HCT116 (cell line): ENCODE results near the gene MRPL24. TPM values are rescaled to one million over a fixed set of nuclear protein-coding genes. Genes with fewer than 3 reads are reported as not detected.
A peak's percentile ranks its signal among the peaks of the same experiment; 100 is the strongest.

Experiments
- ATAC-seq: fragments of 200-7000 bp; cut with Tn5 transposase; 2 replicates; pipeline ENCODE4 v1.9.1; 2020; ENCODE audit warnings: mild to moderate bottlenecking, moderate library complexity
- BruUV-seq: library from RNA; stranded (reverse); fragments of 400-500 nt; replicated peaks from 2 replicates; lab custom pipeline; 2021; lab: Mats Ljungman, UMichigan
- CTCF ChIA-PET: fragments of 300-600 bp; sonication (Branson Sonifier 250); formaldehyde crosslinking; loops from one replicate; lab custom pipeline; 2021; ENCODE audit warnings: antibody characterized with exemption; lab: Charles Lee
- POLR2A ChIA-PET: fragments of 300-600, 350-600 bp; sonication (Branson Sonifier 250); formaldehyde crosslinking; loops from one replicate; lab custom pipeline; 2021; ENCODE audit warnings: antibody characterized with exemption; lab: Charles Lee
- RAD21 ChIA-PET, 2 experiments: fragments of 300-600 bp; sonication (Branson Sonifier 250); formaldehyde crosslinking; loops; one replicate each; lab custom pipeline; 2023; ENCODE audit warnings: low total read pairs in 2 of 2; ENCODE audit not compliant: uncharacterized antibody in 2 of 2, unreplicated experiment in 2 of 2, low non-redundant PET in 1 of 2; lab: Charles Lee
- DNase-seq: peaks from one replicate; pipeline ENCODE4 v3.0.0-alpha.2; 2010; ENCODE audit warnings: low read depth, low spot score
- H2AFZ ChIP-seq: fragments of 200-600 bp; shearing (Covaris generic), sonication (generic); 2 replicates; pipeline ENCODE4 v1.6.1; 2017; ENCODE audit warnings: low read depth, mixed run types, mixed read lengths, antibody characterized with exemption, low read length; ENCODE audit not compliant: poor library complexity, severe bottlenecking
- H3K27ac ChIP-seq: 2 replicates; pipeline ENCODE4 v1.5.1; 2012; ENCODE audit warnings: low read depth, low read length
- H3K27me3 ChIP-seq: fragments of 200-600 bp; sonication (generic); 2 replicates; pipeline ENCODE4 v1.6.1; 2016; ENCODE audit warnings: mixed run types, low read length, mixed read lengths; ENCODE audit not compliant: insufficient read depth
- H3K36me3 ChIP-seq, 2 experiments: fragments of 200-500 bp in 1 of 2; fragments of 200-600 bp in 1 of 2; sonication (Bioruptor generic) in 1 of 2; sonication (generic) in 1 of 2; 2 replicates each; pipeline versions ENCODE4 v1.5.1 to v1.6.1; 2014 to 2016; ENCODE audit warnings: low read length in 2 of 2, inconsistent platforms in 1 of 2, mixed read lengths in 1 of 2, mixed run types in 1 of 2; ENCODE audit not compliant: insufficient read depth in 2 of 2, control insufficient read depth in 1 of 2
- H3K4me1 ChIP-seq, 2 experiments: fragments of 200-600 bp in 1 of 2; sonication (generic) in 1 of 2; 2 replicates each; pipeline versions ENCODE4 v1.5.1 to v1.6.1; 2012 to 2017; ENCODE audit warnings: low read length in 2 of 2, inconsistent platforms in 1 of 2, mild to moderate bottlenecking in 1 of 2, mixed read lengths in 1 of 2, mixed run types in 1 of 2, moderate library complexity in 1 of 2; ENCODE audit not compliant: insufficient read depth in 2 of 2, control insufficient read depth in 1 of 2
- H3K4me2 ChIP-seq: fragments of 200-600 bp; sonication (generic); 2 replicates; pipeline ENCODE4 v1.6.1; 2017; ENCODE audit warnings: mixed run types, low read length, mixed read lengths
- H3K4me3 ChIP-seq, 2 experiments: fragments of 200-600 bp in 1 of 2; sonication (generic) in 1 of 2; replicated peaks in 1 of 2; 2 replicates each; pipeline ENCODE4 v1.5.1; 2011 to 2016; ENCODE audit warnings: low read length in 2 of 2, control low read depth in 1 of 2, low read depth in 1 of 2, mild to moderate bottlenecking in 1 of 2, mixed read lengths in 1 of 2, mixed run types in 1 of 2
- H3K79me2 ChIP-seq: fragments of 200-600 bp; sonication (generic); 2 replicates; pipeline ENCODE4 v1.6.1; 2017; ENCODE audit warnings: mild to moderate bottlenecking, mixed run types, low read length, moderate library complexity, mixed read lengths; ENCODE audit not compliant: insufficient read depth
- H3K9ac ChIP-seq: fragments of 200-600 bp; sonication (generic); 2 replicates; pipeline ENCODE4 v1.6.1; 2016; ENCODE audit warnings: low read length, mixed read lengths
- H3K9me2 ChIP-seq: fragments of 200-600 bp; sonication (generic), shearing (Covaris generic); 2 replicates; pipeline ENCODE4 v1.6.1; 2017; ENCODE audit warnings: mixed run types, mild to moderate bottlenecking, moderate library complexity; ENCODE audit not compliant: insufficient read depth
- H3K9me3 ChIP-seq, 2 experiments: fragments of 200-500 bp in 1 of 2; fragments of 200-600 bp in 1 of 2; sonication (Bioruptor generic) in 1 of 2; sonication (generic) in 1 of 2; 2 replicates each; pipeline ENCODE4 v1.6.1; 2014 to 2017; ENCODE audit warnings: low read length in 2 of 2, mixed read lengths in 2 of 2, inconsistent platforms in 1 of 2, low read depth in 1 of 2, mild to moderate bottlenecking in 1 of 2, mixed run types in 1 of 2, moderate library complexity in 1 of 2; ENCODE audit not compliant: control insufficient read depth in 1 of 2, insufficient read depth in 1 of 2
- H4K20me1 ChIP-seq: fragments of 200-600 bp; sonication (generic), shearing (Covaris generic); 2 replicates; pipeline ENCODE4 v1.6.1; 2017; ENCODE audit warnings: mixed run types, mild to moderate bottlenecking, moderate library complexity; ENCODE audit not compliant: insufficient read depth
- ATF3 ChIP-seq: IDR thresholded peaks from 2 replicates; pipeline ENCODE4 v1.6.1; 2012
- CBX3 ChIP-seq: IDR thresholded peaks from 2 replicates; pipeline ENCODE4 v1.6.1; 2012; ENCODE audit warnings: low read depth
- CEBPB ChIP-seq: IDR thresholded peaks from 2 replicates; pipeline ENCODE4 v1.6.1; 2012; ENCODE audit warnings: low read depth
- CTCF ChIP-seq, 3 experiments: fragments of 200-600 bp in 1 of 3; sonication (generic) in 1 of 3; IDR thresholded peaks in 2 of 3; conservative IDR thresholded peaks in 1 of 3; 2 replicates each; pipeline ENCODE4 v1.5.1; 2012 to 2017; ENCODE audit warnings: low read depth in 2 of 3, low read length in 2 of 3, antibody characterized with exemption in 1 of 3, borderline replicate concordance in 1 of 3, control low read depth in 1 of 3, mild to moderate bottlenecking in 1 of 3, mixed read lengths in 1 of 3, mixed run types in 1 of 3, moderate library complexity in 1 of 3; ENCODE audit not compliant: insufficient read depth in 1 of 3
- EGR1 ChIP-seq: IDR thresholded peaks from 2 replicates; pipeline ENCODE4 v1.6.1; 2012; ENCODE audit warnings: low read depth
- ELF1 ChIP-seq: IDR thresholded peaks from 2 replicates; pipeline ENCODE4 v1.6.1; 2012; ENCODE audit warnings: low read depth, borderline replicate concordance
- FOSL1 ChIP-seq: IDR thresholded peaks from 2 replicates; pipeline ENCODE4 v1.6.1; 2012; ENCODE audit warnings: low read depth
- MAX ChIP-seq: IDR thresholded peaks from 2 replicates; pipeline ENCODE4 v1.6.1; 2012
- POLR2A ChIP-seq: IDR thresholded peaks from 2 replicates; pipeline ENCODE4 v1.7.0; 2011; ENCODE audit warnings: borderline replicate concordance; ENCODE audit not compliant: insufficient read depth, insufficient read length; ENCODE audit errors: extremely low read depth
- POLR2AphosphoS5 ChIP-seq: IDR thresholded peaks from 2 replicates; pipeline ENCODE4 v1.6.1; 2011; ENCODE audit warnings: mild to moderate bottlenecking, low read depth, low read length, moderate library complexity
- RAD21 ChIP-seq: IDR thresholded peaks from 2 replicates; pipeline ENCODE4 v1.6.1; 2012; ENCODE audit warnings: low read depth, mild to moderate bottlenecking
- REST ChIP-seq: IDR thresholded peaks from 2 replicates; pipeline ENCODE4 v1.6.1; 2012; ENCODE audit warnings: low read depth
- SIN3A ChIP-seq: IDR thresholded peaks from 2 replicates; pipeline ENCODE4 v1.6.1; 2012; ENCODE audit warnings: low read depth
- SP1 ChIP-seq: IDR thresholded peaks from 2 replicates; pipeline ENCODE4 v1.6.1; 2012; ENCODE audit warnings: low read depth
- TCF7L2 ChIP-seq: IDR thresholded peaks from 2 replicates; pipeline ENCODE4 v1.7.0; 2011; ENCODE audit warnings: borderline replicate concordance, inconsistent platforms; ENCODE audit not compliant: insufficient read depth, insufficient read length; ENCODE audit errors: extremely low read depth
- YY1 ChIP-seq: IDR thresholded peaks from 2 replicates; pipeline ENCODE4 v1.6.1; 2011; ENCODE audit warnings: low read length, low read depth, moderate library complexity, mild to moderate bottlenecking; ENCODE audit not compliant: insufficient replicate concordance; ENCODE audit errors: extremely low read depth
- ZBTB33 ChIP-seq: IDR thresholded peaks from 2 replicates; pipeline ENCODE4 v1.6.1; 2011; ENCODE audit warnings: mild to moderate bottlenecking, low read length, moderate library complexity; ENCODE audit not compliant: insufficient replicate concordance; ENCODE audit errors: extremely low read depth
- ZFX ChIP-seq: fragments of 450-650 bp; IDR thresholded peaks from 2 replicates; pipeline ENCODE4 v1.6.1; 2017
- ZNF274 ChIP-seq: fragments of 200-500 bp; sonication (Bioruptor generic); IDR thresholded peaks from 2 replicates; pipeline ENCODE4 v1.6.1; 2014; ENCODE audit warnings: mild to moderate bottlenecking, low read depth, low read length, inconsistent platforms
- intact Hi-C: fragments of 100-400 bp; cut with micrococcal nuclease; formaldehyde crosslinking; loops from 2 replicates; pipeline ENCODE4 v1.10.0; 2022
- total RNA-seq: library from RNA; stranded (reverse); gene quantifications from one replicate; pipeline ENCODE4 v1.2.1, GENCODE V29; 2021; ENCODE audit not compliant: unreplicated experiment

Gene MRPL24
- total RNA-seq, 1 experiment from 2014 or later = 111 TPM

- Histone ChIP-seq H2AFZ (no peak overlapping the region), H3K4me1 (peaks cover 13 to 19% of the 10 kb centered on the region in 2 experiments), H3K9me2 (no peaks in the 10 kb centered on the region), H3K9ac (peak overlapping the region; percentile 98), H4K20me1 (no peaks in the 10 kb centered on the region), H3K27ac (peak overlapping the region; percentile 85), H3K4me2 (peak overlapping the region; percentile 95), H3K27me3 (no peaks in the 10 kb centered on the region), H3K36me3 (peaks cover 4 to 22% of the 10 kb centered on the region in 2 experiments; a peak in 2 of 4 replicates), H3K4me3 (peak overlapping the region; percentile 74 to 95), H3K79me2 (peaks cover 73% of the 10 kb centered on the region), H3K9me3 (no peaks in the 10 kb centered on the region)
- DNase-seq = no peak
- intact Hi-C loops = loop anchor here (5.0 kb wide), 1 partner anchor 81 kb away; no protein-coding TSS in a partner anchor
- BruUV-seq = no TSS peak
- ChIA-PET CTCF (interaction anchor here (6.4 kb wide), 1 partner anchor 42 kb away, joined by 51 read pairs; the partner anchor contains the start of genes ISG20L2 and METTL25B), RAD21 (no interaction called here), POLR2A (no interaction called here)
- TF ChIP-seq EGR1 (no peak), FOSL1 (no peak), REST (no peak), ELF1 (no peak), SIN3A (no peak; the same call in 1 of the 2 replicates), POLR2A (no peak), SP1 (no peak), ZBTB33 (no peak), RAD21 (no peak), ZNF274 (no peak), ZFX (no peak), TCF7L2 (no peak), CBX3 (no peak), CEBPB (no peak), MAX (no peak), CTCF (IDR thresholded peaks at IDR 0.05 in 2 of 3, conservative IDR thresholded peaks at IDR 0.05 in 1 of 3; ENCODE audit: borderline replicate concordance in 1 of 3, insufficient read depth in 1 of 3, low read depth in 2 of 3, low read length in 2 of 3) (no peak), POLR2AphosphoS5 (no peak), YY1 (no peak), ATF3 (no peak)
- ATAC-seq = no peak
Observed at GRCh38 chr1:156768610-156769295, 27.9 kb upstream of the MRPL24 start.
